ENCODE results near the gene HNF1A.
"Not testable (repeated sequence)": the region's sequence is repeated elsewhere in the genome, so short reads cannot be mapped to it uniquely, and the experiment has no call there.

HNF1A gene

GRCh38 chr12:120978296-120979219 lies at the start of gene HNF1A:
TSS of gene HNF1A (plus strand) at chr12:120978543. CDS start at chr12:120978769, 226 bp downstream.
- peak; percentile 47 for DNase-seq (ENCODE audit: low spot score)

DNA sequence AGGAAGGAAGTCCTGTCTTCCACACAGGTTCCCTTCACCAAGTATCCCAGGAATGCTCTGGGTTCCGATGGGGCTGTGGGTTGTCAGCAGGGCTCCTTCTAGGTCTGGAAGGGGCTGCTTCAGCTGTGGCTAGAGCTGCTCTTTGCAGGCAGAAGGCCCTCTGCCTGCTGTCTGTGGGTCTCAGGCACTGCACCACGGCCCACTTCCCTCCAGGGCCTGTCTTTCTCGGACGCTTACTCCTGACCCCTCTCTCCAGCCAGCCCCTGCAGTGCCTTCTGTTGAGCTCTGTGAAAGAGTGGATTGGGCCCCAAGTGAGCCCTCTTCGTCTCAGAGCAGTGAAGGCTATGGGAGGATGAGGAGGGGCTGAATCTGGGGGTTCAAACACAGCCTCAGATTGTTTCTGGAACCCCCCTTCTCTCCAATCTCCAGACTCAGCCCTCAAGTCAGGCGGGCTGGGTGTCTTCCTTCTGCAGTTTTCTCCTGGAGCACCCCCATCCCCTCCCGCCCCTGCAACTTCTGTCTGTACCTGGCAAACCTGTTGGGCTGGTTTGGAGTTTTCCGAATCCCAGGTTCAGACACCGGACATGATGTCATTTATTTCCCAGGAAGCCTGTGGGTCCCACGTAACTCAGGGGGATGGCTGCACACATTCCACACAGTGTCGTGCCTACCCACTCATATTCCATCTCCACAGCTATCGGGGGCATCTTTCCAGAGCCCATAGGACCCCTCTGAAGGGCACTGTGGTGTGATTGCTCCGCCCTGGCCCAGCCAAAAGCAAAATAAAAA lies 49.3 kb upstream of the HNF1A start:
- no peak for DNase-seq (ENCODE audit: low spot score)

GRCh38 chr12:120930032-120930431 lies 48.3 kb upstream of the HNF1A start:
- DNase-seq (ENCODE audit: low spot score): no peak

DNA sequence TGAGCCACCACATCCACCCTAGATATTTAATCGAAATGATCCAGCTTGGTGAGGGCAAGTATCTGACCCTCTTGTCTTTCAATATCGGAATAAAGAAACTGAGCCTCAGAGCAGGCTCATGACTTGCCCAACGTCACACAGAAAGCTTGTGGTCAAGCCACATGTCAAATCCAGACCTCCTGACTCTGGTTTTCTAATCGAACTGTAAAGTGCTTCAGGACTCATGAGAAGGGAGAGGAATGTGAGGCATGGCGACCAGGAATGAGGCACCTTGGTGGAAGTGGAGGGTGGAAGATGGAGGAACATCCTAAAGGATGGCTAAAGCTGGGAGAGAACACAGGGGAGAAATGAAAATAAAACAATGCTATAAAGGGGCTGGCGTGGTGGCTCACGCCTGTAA lies 46.3 kb upstream of the HNF1A start:
- no peak for DNase-seq (ENCODE audit: low spot score)

DNA sequence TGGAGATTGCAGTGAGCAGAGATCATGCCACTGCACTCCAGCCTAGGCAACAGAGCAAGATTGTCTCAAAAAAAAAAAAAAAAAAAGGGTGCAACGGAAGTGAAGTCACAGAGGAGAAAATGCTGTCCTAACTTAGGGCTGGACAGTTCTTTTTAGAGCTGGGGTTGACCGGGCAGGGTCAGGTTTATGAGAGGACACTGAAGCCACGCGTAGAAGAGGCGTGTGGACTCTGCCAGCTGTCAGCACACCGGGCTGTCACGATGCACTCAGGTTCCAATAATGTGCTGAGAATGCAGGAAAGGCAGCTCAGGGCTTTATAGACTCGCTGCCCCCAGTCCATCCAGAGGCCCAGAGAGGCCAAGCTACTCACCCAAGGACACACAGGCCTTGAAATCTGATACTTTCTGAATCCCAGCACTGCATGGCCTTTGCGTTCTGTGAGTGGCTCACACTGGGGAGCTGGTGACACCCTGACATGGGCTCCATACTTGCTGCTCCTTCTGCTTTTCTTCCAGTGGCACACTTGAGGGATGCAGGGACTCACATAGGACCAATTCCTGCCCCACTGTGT lies 45.3 kb upstream of the HNF1A start:
- no peak for DNase-seq (ENCODE audit: low spot score)

DNA sequence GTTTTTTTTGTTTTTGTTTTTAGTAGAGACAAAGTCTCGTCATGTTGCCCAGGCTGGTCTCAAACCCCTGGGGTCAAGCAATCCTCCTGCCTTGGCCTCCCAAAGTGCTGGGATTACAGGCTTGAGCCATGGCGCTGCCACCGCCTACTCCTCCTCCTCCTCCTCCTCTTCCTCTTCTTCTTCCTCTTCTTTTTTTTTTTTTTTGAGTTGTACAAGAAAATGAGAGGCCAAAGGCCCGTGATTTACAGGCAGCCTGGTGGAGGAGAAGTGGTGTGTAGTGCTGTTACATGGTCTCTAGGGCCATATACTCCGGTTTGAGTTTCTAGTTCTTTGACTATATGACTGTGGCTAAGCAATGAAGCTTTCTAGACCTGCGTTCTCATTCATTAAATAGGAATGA lies 44.6 kb upstream of the HNF1A start:
- no peak for DNase-seq (ENCODE audit: low spot score)

GRCh38 chr12:120936197-120936596 lies 42.1 kb upstream of the HNF1A start:
- no peak for DNase-seq (ENCODE audit: low spot score)

- no peak for DNase-seq (ENCODE audit: low spot score)
These were observed 39.8 kb upstream of the HNF1A start for GRCh38 chr12:120938496-120938895.

DNA sequence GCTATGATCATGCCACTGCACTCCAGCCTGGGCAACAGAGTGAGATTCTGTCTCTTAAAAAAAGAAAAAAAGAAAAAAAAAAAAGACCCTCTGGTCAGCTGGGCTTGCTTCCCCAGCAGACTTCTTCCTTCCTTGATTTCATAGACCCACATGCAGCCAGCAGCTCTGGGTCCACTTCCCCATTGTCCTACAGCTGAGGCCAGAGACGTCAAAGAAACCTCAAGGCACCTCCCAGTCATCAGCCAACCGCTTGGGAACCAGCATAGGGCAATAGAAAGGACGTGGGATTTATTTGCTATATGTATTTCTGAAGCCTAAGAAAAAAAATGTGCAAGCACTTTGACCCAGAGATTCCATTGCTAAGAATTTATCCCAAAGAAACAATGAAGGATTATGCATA lies 38.8 kb upstream of the HNF1A start:
- no peak for DNase-seq (ENCODE audit: low spot score)

- DNase-seq (ENCODE audit: low spot score): no peak
These were observed 38.3 kb upstream of the HNF1A start for GRCh38 chr12:120940006-120940405.

DNA sequence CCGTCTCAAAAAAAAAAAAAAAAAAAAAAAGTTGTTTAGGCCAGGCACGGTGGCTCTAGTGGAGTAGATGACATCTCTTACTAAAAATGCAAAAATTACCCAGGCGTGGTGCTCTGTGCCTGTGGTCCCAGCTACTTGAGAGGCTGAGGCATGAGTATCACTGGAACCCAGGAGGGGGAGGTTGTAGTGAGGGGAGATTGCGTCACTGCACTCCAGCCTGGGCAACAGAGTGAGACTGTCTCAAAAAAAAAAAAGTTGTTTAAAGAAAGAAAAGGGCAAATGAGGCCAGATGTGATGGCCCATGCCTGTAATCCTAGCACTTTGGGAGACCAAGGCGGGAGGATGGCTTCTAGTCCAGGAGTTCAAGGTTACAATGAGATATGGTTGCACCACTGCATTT lies 37.5 kb upstream of the HNF1A start:
- DNase-seq (ENCODE audit: low spot score): no peak

- DNase-seq (ENCODE audit: low spot score): no peak
These were observed 36.9 kb upstream of the HNF1A start for GRCh38 chr12:120941412-120941811.

DNA sequence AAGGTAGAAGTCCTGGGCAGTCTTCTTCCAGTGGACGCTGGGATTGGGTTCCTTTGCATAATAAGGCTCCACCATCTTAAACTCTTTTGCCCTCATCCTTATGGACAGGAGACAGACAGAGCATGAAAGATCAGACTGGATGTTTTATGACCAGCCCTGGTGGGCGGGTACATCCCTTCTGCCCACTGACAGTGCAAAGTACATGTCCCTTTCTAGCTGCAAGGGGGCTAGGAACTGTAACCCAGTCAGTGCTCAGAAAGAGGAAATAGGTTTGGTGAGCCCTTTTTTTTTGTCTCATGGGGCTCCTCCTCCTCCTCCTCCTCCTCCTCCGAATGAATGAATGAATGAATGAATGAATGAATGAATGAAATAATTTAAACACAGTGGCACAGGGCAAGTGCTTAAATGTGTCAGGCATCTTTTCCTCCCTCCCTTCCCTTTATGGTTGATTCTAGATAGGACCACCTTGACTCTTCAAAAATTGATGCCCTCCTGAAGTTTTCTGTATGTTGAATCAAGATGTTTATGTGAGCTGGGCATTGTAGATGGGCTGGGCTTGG lies 36.4 kb upstream of the HNF1A start:
- DNase-seq (ENCODE audit: low spot score): no peak

GRCh38 chr12:120943482-120943881 lies 34.9 kb upstream of the HNF1A start:
- DNase-seq (ENCODE audit: low spot score): no peak

DNA sequence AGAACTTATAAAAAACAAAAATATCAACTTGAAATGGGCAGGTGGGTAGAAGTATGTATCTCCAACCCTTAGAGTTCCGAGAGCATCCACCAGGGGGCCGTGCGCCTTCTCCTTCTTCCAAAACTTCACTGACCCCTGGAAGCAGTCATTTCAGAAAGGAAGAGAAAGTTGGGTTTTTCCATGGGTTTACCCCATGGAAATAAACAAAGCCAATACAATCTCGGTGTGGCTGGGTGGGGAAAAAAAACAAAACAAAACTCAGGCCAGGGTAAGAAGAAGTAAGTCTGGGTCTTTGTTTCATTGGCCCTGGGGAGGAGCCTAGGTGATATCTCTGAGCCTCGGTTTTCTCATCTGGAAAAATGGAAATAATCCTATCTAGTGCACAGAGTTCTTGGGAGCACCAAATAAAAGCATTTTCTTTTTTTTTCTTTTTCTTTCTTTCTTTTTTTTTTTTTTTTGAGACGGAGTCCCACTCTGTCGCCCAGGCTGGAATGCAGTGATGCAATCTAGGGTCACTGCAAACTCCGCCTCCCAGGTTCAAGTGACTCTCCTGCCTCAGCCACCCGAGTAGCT lies 33.6 kb upstream of the HNF1A start:
- peak; percentile 61 for DNase-seq (ENCODE audit: low spot score)

GRCh38 chr12:120945516-120945915 lies 32.8 kb upstream of the HNF1A start:
- DNase-seq (ENCODE audit: low spot score): not testable (repeated sequence)

- not testable (repeated sequence) for DNase-seq (ENCODE audit: low spot score)
These were observed 28.0 kb upstream of the HNF1A start for GRCh38 chr12:120950260-120950799.

DNA sequence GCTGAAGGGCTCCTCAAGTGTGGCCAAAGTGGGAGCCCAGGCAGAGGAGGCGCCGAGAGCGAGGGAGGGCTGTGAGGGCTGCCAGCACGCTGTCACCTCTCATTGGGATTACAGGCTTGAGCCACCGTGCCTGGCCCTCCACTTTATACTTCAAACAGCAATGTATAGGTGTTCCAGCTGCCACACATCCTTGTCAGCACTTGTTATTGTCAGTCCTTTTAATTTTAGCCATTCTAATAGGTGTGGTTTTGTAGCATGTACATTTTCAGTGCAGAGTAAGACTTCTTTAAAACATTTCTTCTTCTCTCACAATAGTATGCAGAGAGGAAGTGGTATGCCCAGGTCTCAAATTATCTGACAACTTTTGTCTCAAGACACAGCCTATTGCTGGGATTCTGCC lies 27.5 kb upstream of the HNF1A start:
- DNase-seq (ENCODE audit: low spot score): no peak

- no peak for DNase-seq (ENCODE audit: low spot score)
These were observed 23.1 kb upstream of the HNF1A start for GRCh38 chr12:120955232-120955631.

DNA sequence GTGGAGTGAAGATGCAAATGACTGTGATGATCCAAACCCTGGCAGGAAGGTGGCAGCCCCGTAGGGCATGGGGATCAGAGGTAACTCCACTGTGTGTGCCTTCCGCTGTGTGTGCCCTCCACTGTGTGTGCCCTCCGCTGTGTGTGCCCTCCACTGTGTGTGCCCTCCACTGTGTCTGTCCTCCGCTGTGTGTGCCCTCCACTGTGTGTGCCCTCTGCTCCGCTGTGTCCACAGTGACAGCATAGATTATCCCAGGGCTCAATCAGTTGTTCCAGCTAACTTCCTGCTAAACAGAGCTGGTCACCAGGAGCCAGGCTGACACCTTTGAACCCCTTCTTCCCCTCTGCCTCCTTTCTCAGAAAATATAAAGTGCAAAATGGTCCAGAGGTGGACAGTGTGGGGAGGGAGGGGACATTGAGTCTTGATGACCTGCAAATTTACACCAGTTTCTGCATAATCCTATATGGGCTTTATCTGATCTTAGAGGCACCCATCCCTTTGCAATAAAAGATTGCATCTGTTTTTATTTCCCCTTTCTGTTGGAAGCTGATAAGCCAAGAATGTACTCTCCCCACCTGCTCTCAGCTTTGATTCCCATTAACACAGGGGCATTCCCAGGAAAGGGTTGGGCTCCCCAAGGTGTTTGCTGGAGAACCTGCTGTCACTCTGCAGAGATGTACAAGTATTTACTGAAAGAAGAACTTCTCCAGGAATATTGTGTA lies 21.6 kb upstream of the HNF1A start:
- no peak for DNase-seq (ENCODE audit: low spot score)
